ENCODE data around the gene PCDHGA5.
"Not testable (repeated sequence)": the region's sequence is repeated elsewhere in the genome, so short reads cannot be mapped to it uniquely, and the experiment has no call there.

PCDHGA5 gene

DNA sequence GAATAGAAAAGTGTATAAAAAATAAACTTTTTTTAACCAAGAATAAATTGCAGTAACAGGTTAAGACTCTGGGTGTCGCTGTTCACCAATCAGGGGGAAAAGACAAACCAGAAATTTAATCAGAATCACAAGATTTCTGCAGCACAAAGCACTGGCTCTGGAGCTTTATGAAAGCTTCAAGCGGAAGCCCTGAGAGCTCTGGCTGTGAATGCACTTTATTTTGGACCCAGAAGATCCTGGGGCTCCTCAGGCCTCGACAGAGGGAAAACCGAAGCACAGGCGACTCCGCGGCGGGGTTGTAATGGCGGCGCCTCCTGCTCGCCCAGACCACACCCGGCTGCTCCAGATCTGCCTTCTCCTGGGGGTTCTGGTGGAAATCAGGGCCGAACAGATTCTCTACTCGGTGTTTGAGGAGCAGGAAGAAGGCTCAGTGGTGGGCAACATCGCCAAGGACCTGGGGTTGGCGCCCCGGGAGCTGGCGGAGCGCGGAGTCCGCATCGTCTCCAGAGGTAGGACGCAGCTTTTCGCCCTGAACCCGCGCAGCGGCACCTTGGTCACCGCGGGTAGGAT lies 9.0 kb upstream of the PCDHGA5 start, which contains the start of gene PCDHGA4:
PCDHGA4 (plus strand) TSS at position 122 of the 570 bp plus-strand sequence; CDS start at position 209, 87 bp downstream.
- no peak for DNase-seq

DNA sequence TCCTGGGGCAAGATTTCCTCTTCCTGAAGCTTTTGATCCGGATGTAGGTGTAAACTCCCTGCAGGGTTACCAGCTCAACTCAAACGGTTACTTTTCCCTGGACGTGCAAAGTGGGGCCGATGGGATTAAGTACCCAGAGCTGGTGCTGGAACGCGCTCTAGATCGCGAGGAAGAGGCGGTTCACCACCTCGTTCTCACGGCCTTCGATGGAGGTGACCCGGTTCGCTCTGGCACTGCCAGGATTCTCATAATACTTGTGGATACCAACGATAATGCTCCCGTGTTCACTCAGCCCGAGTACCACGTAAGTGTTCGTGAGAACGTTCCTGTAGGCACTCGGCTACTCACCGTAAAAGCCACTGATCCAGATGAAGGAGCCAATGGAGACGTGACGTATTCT lies 8.3 kb upstream of the PCDHGA5 start:
- no peak for DNase-seq

GRCh38 chr5:141356133-141356532 lies 7.8 kb upstream of the PCDHGA5 start:
- DNase-seq: no peak

GRCh38 chr5:141356950-141357349 lies 7.0 kb upstream of the PCDHGA5 start:
- no peak for DNase-seq

GRCh38 chr5:141359790-141360426 lies 4.1 kb upstream of the PCDHGA5 start, which contains the start of gene PCDHGB2:
TSS of gene PCDHGB2 (plus strand) at chr5:141359994. CDS start at chr5:141360136, 142 bp downstream.
- DNase-seq: no peak

GRCh38 chr5:141360685-141361084 lies 3.3 kb upstream of the PCDHGA5 start:
- no peak for DNase-seq

DNA sequence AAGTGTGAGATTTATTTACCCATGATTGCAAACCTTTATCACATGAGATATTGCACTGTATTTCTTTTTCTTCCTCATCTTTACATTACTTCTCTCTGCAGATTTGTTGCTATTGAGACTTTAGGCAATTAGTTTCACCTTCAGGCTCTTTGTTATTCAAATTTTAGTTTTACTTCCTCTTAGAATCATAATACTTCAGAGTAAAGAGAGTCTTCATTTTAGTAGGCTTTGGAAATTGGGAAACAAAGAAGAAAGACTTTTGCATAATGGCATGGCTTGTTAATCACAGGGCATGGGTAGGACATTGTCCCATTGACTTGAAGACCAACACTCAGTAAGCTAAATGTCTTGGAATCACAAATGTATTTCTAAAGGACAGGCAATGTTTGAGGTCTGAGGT lies 1.2 kb upstream of the PCDHGA5 start:
- DNase-seq: no peak

GRCh38 chr5:141366016-141366896 lies 2.3 kb downstream of the PCDHGA5 start:
- DNase-seq: no peak

DNA sequence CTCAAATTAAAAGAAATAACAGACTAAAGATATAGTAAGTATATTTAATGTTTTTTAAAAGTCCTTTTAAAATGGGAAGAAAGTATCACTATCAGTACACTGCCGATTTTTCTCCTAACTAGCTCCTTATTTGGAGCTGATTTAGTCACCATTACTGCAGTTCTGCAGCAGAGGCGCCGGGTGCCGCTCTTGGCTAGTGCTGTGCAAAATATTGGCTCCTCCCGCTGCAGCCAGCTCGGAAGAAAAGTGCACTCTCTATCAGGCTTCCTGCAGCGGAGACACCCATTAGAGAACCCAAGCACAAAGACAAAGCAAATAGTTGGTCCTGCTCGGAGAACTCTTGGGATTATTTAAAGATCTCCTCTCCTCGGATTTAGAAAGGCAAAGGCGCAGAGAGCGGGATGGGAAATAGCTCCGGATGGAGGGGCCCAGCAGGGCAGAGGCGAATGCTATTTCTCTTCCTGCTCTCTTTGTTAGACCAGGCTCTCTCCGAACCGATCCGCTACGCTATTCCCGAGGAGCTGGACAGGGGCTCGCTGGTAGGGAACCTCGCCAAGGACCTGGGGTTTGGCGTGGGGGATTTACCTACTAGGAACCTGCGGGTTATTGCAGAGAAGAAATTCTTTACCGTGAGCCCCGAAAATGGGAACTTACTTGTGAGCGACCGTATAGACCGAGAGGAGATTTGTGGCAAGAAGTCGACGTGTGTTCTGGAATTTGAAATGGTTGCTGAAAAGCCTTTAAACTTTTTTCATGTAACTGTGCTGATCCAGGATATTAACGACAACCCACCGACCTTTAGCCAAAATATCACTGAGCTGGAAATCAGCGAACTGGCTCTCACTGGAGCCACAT lies 6.3 kb downstream of the PCDHGA5 start, which contains the start of gene PCDHGB3:
PCDHGB3 (plus strand) TSS at position 249 of the 855 bp plus-strand sequence; CDS start at position 402, 153 bp downstream.
- DNase-seq: no peak

DNA sequence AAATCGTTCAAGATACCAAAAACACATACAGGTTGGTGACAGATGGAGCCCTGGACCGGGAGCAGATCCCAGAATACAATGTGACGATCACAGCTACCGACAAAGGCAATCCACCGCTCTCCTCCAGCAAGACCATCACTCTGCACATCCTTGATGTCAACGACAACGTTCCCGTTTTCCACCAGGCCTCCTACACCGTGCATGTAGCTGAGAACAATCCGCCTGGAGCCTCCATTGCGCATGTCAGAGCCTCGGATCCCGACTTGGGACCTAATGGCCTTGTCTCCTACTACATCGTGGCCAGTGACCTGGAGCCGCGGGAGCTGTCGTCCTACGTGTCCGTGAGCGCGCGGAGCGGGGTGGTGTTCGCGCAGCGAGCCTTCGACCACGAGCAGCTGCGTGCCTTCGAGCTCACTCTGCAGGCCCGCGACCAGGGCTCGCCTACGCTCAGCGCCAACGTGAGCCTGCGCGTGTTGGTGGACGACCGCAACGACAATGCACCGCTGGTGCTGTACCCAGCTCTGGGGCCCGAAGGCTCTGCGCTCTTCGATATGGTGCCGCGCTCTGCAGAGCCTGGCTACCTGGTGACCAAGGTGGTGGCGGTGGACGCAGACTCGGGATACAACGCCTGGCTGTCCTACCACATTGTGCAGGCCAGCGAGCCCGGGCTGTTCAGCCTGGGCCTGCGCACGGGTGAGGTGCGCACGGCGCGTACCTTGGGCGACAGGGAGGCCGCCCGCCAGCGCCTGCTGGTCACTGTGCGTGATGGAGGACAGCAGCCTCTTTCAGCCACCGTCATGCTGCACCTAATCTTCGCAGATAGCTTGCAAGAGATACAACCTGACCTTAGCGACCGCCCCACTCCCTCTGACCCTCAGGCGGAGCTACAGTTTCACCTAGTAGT lies 7.9 kb downstream of the PCDHGA5 start:
- DNase-seq: no peak

- no peak for DNase-seq
Observed at GRCh38 chr5:141373673-141374317, 9.8 kb downstream of the PCDHGA5 start, which contains the start of gene PCDHGA6. TSS of gene PCDHGA6 (plus strand) at chr5:141373891. CDS start at chr5:141374084, 193 bp downstream.

DNA sequence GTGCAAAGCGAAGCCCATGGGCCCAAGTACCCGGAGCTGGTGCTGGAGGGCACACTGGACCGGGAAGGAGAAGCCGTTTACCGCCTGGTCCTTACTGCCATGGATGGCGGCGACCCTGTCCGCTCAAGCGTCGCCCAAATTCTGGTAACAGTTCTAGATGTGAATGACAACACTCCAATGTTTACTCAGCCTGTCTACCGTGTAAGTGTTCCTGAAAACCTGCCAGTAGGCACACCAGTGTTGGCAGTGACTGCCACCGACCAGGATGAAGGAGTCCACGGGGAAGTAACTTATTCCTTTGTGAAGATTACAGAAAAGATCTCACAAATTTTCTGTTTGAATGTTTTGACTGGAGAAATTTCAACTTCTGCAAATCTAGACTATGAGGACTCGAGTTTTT lies 10.7 kb downstream of the PCDHGA5 start:
- no peak for DNase-seq

DNA sequence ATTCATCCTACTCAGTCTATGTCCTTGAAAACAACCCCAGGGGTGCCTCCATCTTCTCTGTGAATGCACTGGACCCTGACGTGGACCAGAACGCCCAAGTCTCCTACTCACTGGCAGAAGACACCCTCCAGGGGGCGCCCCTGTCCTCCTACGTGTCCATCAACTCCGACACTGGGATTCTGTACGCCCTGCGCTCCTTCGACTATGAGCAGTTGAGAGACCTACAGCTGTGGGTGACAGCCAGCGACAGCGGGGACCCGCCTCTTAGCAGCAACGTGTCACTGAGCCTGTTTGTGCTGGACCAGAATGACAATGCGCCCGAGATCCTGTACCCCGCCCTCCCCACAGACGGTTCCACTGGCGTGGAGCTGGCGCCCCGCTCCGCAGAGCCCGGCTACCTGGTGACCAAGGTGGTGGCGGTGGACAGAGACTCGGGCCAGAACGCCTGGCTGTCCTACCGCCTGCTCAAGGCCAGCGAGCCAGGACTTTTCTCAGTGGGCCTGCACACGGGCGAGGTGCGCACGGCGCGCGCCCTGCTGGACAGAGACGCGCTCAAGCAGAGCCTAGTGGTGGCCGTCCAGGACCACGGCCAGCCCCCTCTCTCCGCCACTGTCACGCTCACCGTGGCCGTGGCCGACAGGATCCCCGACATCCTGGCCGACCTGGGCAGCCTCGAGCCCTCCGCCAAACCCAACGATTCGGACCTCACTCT lies 11.6 kb downstream of the PCDHGA5 start:
- DNase-seq: not testable (repeated sequence)

GRCh38 chr5:141382469-141383294 lies 18.7 kb downstream of the PCDHGA5 start, which contains the start of gene PCDHGA7:
TSS of gene PCDHGA7 (plus strand) at chr5:141382742. CDS start at chr5:141382900, 158 bp downstream.
- DNase-seq: no peak

GRCh38 chr5:141383345-141383744 lies 19.4 kb downstream of the PCDHGA5 start:
- no peak for DNase-seq

DNA sequence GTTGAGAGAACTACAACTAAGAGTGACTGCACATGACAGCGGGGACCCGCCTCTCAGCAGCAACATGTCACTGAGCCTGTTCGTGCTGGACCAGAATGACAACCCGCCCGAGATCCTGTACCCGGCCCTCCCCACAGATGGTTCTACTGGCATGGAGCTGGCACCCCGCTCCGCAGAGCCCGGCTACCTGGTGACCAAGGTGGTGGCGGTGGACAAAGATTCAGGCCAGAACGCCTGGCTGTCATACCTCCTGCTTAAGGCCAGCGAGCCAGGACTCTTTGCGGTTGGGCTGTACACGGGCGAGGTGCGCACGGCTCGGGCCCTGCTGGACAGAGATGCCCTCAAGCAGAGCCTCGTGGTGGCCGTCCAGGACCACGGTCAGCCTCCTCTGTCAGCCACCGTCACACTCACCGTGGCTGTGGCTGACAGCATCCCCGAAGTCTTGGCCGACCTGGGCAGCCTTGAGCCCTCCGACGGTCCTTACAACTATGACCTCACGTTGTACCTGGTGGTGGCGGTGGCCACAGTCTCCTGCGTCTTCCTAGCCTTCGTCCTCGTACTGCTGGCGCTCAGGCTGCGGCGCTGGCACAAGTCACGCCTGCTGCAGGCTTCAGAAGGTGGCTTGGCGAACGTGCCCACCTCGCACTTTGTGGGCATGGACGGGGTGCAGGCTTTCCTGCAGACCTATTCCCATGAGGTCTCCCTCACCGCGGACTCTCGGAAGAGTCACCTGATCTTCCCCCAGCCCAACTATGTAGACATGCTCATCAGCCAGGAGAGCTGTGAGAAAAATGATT lies 20.7 kb downstream of the PCDHGA5 start:
- no peak for DNase-seq

- not testable (repeated sequence) for DNase-seq
Observed at GRCh38 chr5:141387557-141388311, 23.8 kb downstream of the PCDHGA5 start, which contains the start of gene PCDHGB4. TSS of gene PCDHGB4 (plus strand) at chr5:141387698. CDS start at chr5:141387885, 187 bp downstream.
